Mucosa of rectum (tissue), 2 donors: Measurements from ENCODE around the gene ARHGAP42.

Experiments used
- H3K27ac ChIP-seq, 2 donors: one replicate each; pipeline ENCODE4 v1.7.0; 2013; ENCODE audit warnings: inconsistent platforms in 2 of 2, low read depth in 2 of 2, low read length in 2 of 2
- H3K27me3 ChIP-seq, 2 donors: one replicate each; pipeline ENCODE4 v1.7.0; 2013; ENCODE audit warnings: low read length in 2 of 2; ENCODE audit not compliant: control insufficient read depth in 2 of 2, insufficient read depth in 2 of 2
- H3K36me3 ChIP-seq, 2 donors: one replicate each; pipeline ENCODE4 v1.7.0; 2013; ENCODE audit warnings: low read length in 2 of 2; ENCODE audit not compliant: control insufficient read depth in 2 of 2, insufficient read depth in 2 of 2
- H3K4me1 ChIP-seq, 2 donors: one replicate each; pipeline ENCODE4 v1.7.0; 2013; ENCODE audit warnings: low read length in 2 of 2, mild to moderate bottlenecking in 1 of 2; ENCODE audit not compliant: control insufficient read depth in 2 of 2, insufficient read depth in 2 of 2
- H3K4me3 ChIP-seq, 2 donors: one replicate each; pipeline ENCODE4 v1.7.0; 2013; ENCODE audit warnings: low read length in 2 of 2
- H3K9ac ChIP-seq, 2 donors: one replicate each; pipeline ENCODE4 v1.7.0; 2013; ENCODE audit warnings: low read length in 2 of 2, low read depth in 1 of 2, mild to moderate bottlenecking in 1 of 2
- H3K9me3 ChIP-seq, 2 donors: one replicate each; pipeline ENCODE4 v1.7.0; 2013; ENCODE audit warnings: low read length in 2 of 2; ENCODE audit not compliant: control insufficient read depth in 2 of 2
- donor health status: healthy.
- donor health status: Normal muscosa, but diverticular disease.

ARHGAP42 gene

GRCh38 chr11:100821198-100821597 is 134.1 kb downstream of the ARHGAP42 start:
- Histone ChIP-seq H3K9me3 (no peaks in the 10 kb centered on the region), H3K4me3 (no peak overlapping the region), H3K4me1 (no peaks in the 10 kb centered on the region), H3K9ac (no peak overlapping the region), H3K27me3 (no peaks in the 10 kb centered on the region), H3K27ac (no peak overlapping the region), H3K36me3 (no peaks in the 10 kb centered on the region)

- no peaks in the 10 kb centered on the region for H3K36me3 ChIP-seq
- no peak overlapping the region for H3K4me3 ChIP-seq
- no peaks in the 10 kb centered on the region for H3K9me3 ChIP-seq
- H3K27me3 ChIP-seq = no peaks in the 10 kb centered on the region
- H3K27ac ChIP-seq = no peak overlapping the region
- H3K4me1 ChIP-seq = no peaks in the 10 kb centered on the region
- no peak overlapping the region for H3K9ac ChIP-seq
These were observed 136.3 kb downstream of the ARHGAP42 start for GRCh38 chr11:100823360-100823759.

GRCh38 chr11:100824041-100824809 is 137.1 kb downstream of the ARHGAP42 start:
- Histone ChIP-seq H3K4me3 (no peak overlapping the region), H3K27ac (no peak overlapping the region), H3K4me1 (no peaks in the 10 kb centered on the region), H3K9ac (no peak overlapping the region), H3K9me3 (no peaks in the 10 kb centered on the region), H3K27me3 (no peaks in the 10 kb centered on the region), H3K36me3 (no peaks in the 10 kb centered on the region)

- H3K9ac ChIP-seq = no peak overlapping the region
- H3K27me3 ChIP-seq = no peaks in the 10 kb centered on the region
- H3K9me3 ChIP-seq = no peaks in the 10 kb centered on the region
- H3K36me3 ChIP-seq = no peaks in the 10 kb centered on the region
- no peak overlapping the region for H3K4me3 ChIP-seq
- no peaks in the 10 kb centered on the region for H3K4me1 ChIP-seq
- no peak overlapping the region for H3K27ac ChIP-seq
These were observed 138.5 kb downstream of the ARHGAP42 start for GRCh38 chr11:100825626-100826025.

- no peak overlapping the region for H3K27ac ChIP-seq
- no peak overlapping the region for H3K9ac ChIP-seq
- no peaks in the 10 kb centered on the region for H3K36me3 ChIP-seq
- no peak overlapping the region for H3K4me3 ChIP-seq
- no peaks in the 10 kb centered on the region for H3K9me3 ChIP-seq
- H3K27me3 ChIP-seq = no peaks in the 10 kb centered on the region
- no peaks in the 10 kb centered on the region for H3K4me1 ChIP-seq
These were observed 141.0 kb downstream of the ARHGAP42 start for GRCh38 chr11:100827934-100828661.

GRCh38 chr11:100830274-100830673 is 143.2 kb downstream of the ARHGAP42 start:
- no peak overlapping the region for H3K9ac ChIP-seq
- H3K4me1 ChIP-seq = peaks cover 0 to 2% of the 10 kb centered on the region in 2 donors
- H3K36me3 ChIP-seq = no peaks in the 10 kb centered on the region
- H3K27ac ChIP-seq = no peak overlapping the region
- no peak overlapping the region for H3K4me3 ChIP-seq
- H3K27me3 ChIP-seq = no peaks in the 10 kb centered on the region
- no peaks in the 10 kb centered on the region for H3K9me3 ChIP-seq

GRCh38 chr11:100830978-100831732 is 144.1 kb downstream of the ARHGAP42 start:
- no peak overlapping the region for H3K4me3 ChIP-seq
- no peaks in the 10 kb centered on the region for H3K36me3 ChIP-seq
- peaks cover 0 to 2% of the 10 kb centered on the region in 2 donors for H3K4me1 ChIP-seq
- H3K27me3 ChIP-seq = no peaks in the 10 kb centered on the region
- H3K27ac ChIP-seq = no peak overlapping the region
- H3K9ac ChIP-seq = no peak overlapping the region
- H3K9me3 ChIP-seq = no peaks in the 10 kb centered on the region

GRCh38 chr11:100831929-100832494 is 144.9 kb downstream of the ARHGAP42 start:
- Histone ChIP-seq H3K9ac (no peak overlapping the region), H3K27ac (no peak overlapping the region), H3K4me1 (peaks cover 0 to 2% of the 10 kb centered on the region in 2 donors), H3K4me3 (no peak overlapping the region), H3K27me3 (no peaks in the 10 kb centered on the region), H3K9me3 (no peaks in the 10 kb centered on the region), H3K36me3 (no peaks in the 10 kb centered on the region)

- H3K36me3 ChIP-seq = no peaks in the 10 kb centered on the region
- no peak overlapping the region for H3K4me3 ChIP-seq
- no peaks in the 10 kb centered on the region for H3K27me3 ChIP-seq
- no peak overlapping the region for H3K27ac ChIP-seq
- peaks cover 0 to 2% of the 10 kb centered on the region in 2 donors for H3K4me1 ChIP-seq
- H3K9me3 ChIP-seq = no peaks in the 10 kb centered on the region
- H3K9ac ChIP-seq = no peak overlapping the region
These were observed 145.7 kb downstream of the ARHGAP42 start for GRCh38 chr11:100832829-100833228.

- peaks cover 0 to 2% of the 10 kb centered on the region in 2 donors for H3K4me1 ChIP-seq
- H3K27me3 ChIP-seq = no peaks in the 10 kb centered on the region
- H3K9ac ChIP-seq = no peak overlapping the region
- H3K9me3 ChIP-seq = no peaks in the 10 kb centered on the region
- no peak overlapping the region for H3K27ac ChIP-seq
- no peak overlapping the region for H3K4me3 ChIP-seq
- no peaks in the 10 kb centered on the region for H3K36me3 ChIP-seq
These were observed 146.2 kb downstream of the ARHGAP42 start for GRCh38 chr11:100833276-100833675.
